HCT116 (cell line): ENCODE results near the gene RPL38. TPM values are rescaled to one million over a fixed set of nuclear protein-coding genes. Genes with fewer than 3 reads are reported as not detected.

ENCODE experiments used
- ATAC-seq: fragments of 200-7000 bp; cut with Tn5 transposase; 2 replicates; pipeline ENCODE4 v1.9.1; 2020; ENCODE audit warnings: mild to moderate bottlenecking, moderate library complexity
- BruUV-seq: library from RNA; stranded (reverse); fragments of 400-500 nt; replicated peaks from 2 replicates; lab custom pipeline; 2021; lab: Mats Ljungman, UMichigan
- CTCF ChIA-PET: fragments of 300-600 bp; sonication (Branson Sonifier 250); formaldehyde crosslinking; loops from one replicate; lab custom pipeline; 2021; ENCODE audit warnings: antibody characterized with exemption; lab: Charles Lee
- POLR2A ChIA-PET: fragments of 300-600, 350-600 bp; sonication (Branson Sonifier 250); formaldehyde crosslinking; loops from one replicate; lab custom pipeline; 2021; ENCODE audit warnings: antibody characterized with exemption; lab: Charles Lee
- RAD21 ChIA-PET, 2 experiments: fragments of 300-600 bp; sonication (Branson Sonifier 250); formaldehyde crosslinking; loops; one replicate each; lab custom pipeline; 2023; ENCODE audit warnings: low total read pairs in 2 of 2; ENCODE audit not compliant: uncharacterized antibody in 2 of 2, unreplicated experiment in 2 of 2, low non-redundant PET in 1 of 2; lab: Charles Lee
- DNase-seq: peaks from one replicate; pipeline ENCODE4 v3.0.0-alpha.2; 2010; ENCODE audit warnings: low read depth, low spot score
- H2AFZ ChIP-seq: fragments of 200-600 bp; shearing (Covaris generic), sonication (generic); 2 replicates; pipeline ENCODE4 v1.6.1; 2017; ENCODE audit warnings: low read depth, mixed run types, mixed read lengths, antibody characterized with exemption, low read length; ENCODE audit not compliant: poor library complexity, severe bottlenecking
- H3K27ac ChIP-seq: 2 replicates; pipeline ENCODE4 v1.5.1; 2012; ENCODE audit warnings: low read depth, low read length
- H3K27me3 ChIP-seq: fragments of 200-600 bp; sonication (generic); 2 replicates; pipeline ENCODE4 v1.6.1; 2016; ENCODE audit warnings: mixed run types, low read length, mixed read lengths; ENCODE audit not compliant: insufficient read depth
- H3K36me3 ChIP-seq, 2 experiments: fragments of 200-500 bp in 1 of 2; fragments of 200-600 bp in 1 of 2; sonication (Bioruptor generic) in 1 of 2; sonication (generic) in 1 of 2; 2 replicates each; pipeline versions ENCODE4 v1.5.1 to v1.6.1; 2014 to 2016; ENCODE audit warnings: low read length in 2 of 2, inconsistent platforms in 1 of 2, mixed read lengths in 1 of 2, mixed run types in 1 of 2; ENCODE audit not compliant: insufficient read depth in 2 of 2, control insufficient read depth in 1 of 2
- H3K4me1 ChIP-seq, 2 experiments: fragments of 200-600 bp in 1 of 2; sonication (generic) in 1 of 2; 2 replicates each; pipeline versions ENCODE4 v1.5.1 to v1.6.1; 2012 to 2017; ENCODE audit warnings: low read length in 2 of 2, inconsistent platforms in 1 of 2, mild to moderate bottlenecking in 1 of 2, mixed read lengths in 1 of 2, mixed run types in 1 of 2, moderate library complexity in 1 of 2; ENCODE audit not compliant: insufficient read depth in 2 of 2, control insufficient read depth in 1 of 2
- H3K4me2 ChIP-seq: fragments of 200-600 bp; sonication (generic); 2 replicates; pipeline ENCODE4 v1.6.1; 2017; ENCODE audit warnings: mixed run types, low read length, mixed read lengths
- H3K4me3 ChIP-seq, 2 experiments: fragments of 200-600 bp in 1 of 2; sonication (generic) in 1 of 2; replicated peaks in 1 of 2; 2 replicates each; pipeline ENCODE4 v1.5.1; 2011 to 2016; ENCODE audit warnings: low read length in 2 of 2, control low read depth in 1 of 2, low read depth in 1 of 2, mild to moderate bottlenecking in 1 of 2, mixed read lengths in 1 of 2, mixed run types in 1 of 2
- H3K79me2 ChIP-seq: fragments of 200-600 bp; sonication (generic); 2 replicates; pipeline ENCODE4 v1.6.1; 2017; ENCODE audit warnings: mild to moderate bottlenecking, mixed run types, low read length, moderate library complexity, mixed read lengths; ENCODE audit not compliant: insufficient read depth
- H3K9ac ChIP-seq: fragments of 200-600 bp; sonication (generic); 2 replicates; pipeline ENCODE4 v1.6.1; 2016; ENCODE audit warnings: low read length, mixed read lengths
- H3K9me2 ChIP-seq: fragments of 200-600 bp; sonication (generic), shearing (Covaris generic); 2 replicates; pipeline ENCODE4 v1.6.1; 2017; ENCODE audit warnings: mixed run types, mild to moderate bottlenecking, moderate library complexity; ENCODE audit not compliant: insufficient read depth
- H3K9me3 ChIP-seq, 2 experiments: fragments of 200-500 bp in 1 of 2; fragments of 200-600 bp in 1 of 2; sonication (Bioruptor generic) in 1 of 2; sonication (generic) in 1 of 2; 2 replicates each; pipeline ENCODE4 v1.6.1; 2014 to 2017; ENCODE audit warnings: low read length in 2 of 2, mixed read lengths in 2 of 2, inconsistent platforms in 1 of 2, low read depth in 1 of 2, mild to moderate bottlenecking in 1 of 2, mixed run types in 1 of 2, moderate library complexity in 1 of 2; ENCODE audit not compliant: control insufficient read depth in 1 of 2, insufficient read depth in 1 of 2
- H4K20me1 ChIP-seq: fragments of 200-600 bp; sonication (generic), shearing (Covaris generic); 2 replicates; pipeline ENCODE4 v1.6.1; 2017; ENCODE audit warnings: mixed run types, mild to moderate bottlenecking, moderate library complexity; ENCODE audit not compliant: insufficient read depth
- ATF3 ChIP-seq: IDR thresholded peaks from 2 replicates; pipeline ENCODE4 v1.6.1; 2012
- ELF1 ChIP-seq: IDR thresholded peaks from 2 replicates; pipeline ENCODE4 v1.6.1; 2012; ENCODE audit warnings: low read depth, borderline replicate concordance
- EZH2phosphoT487 ChIP-seq: fragments of 200-600 bp; IDR thresholded peaks from 2 replicates; pipeline ENCODE4 v1.6.1; 2018; ENCODE audit warnings: antibody characterized with exemption, borderline replicate concordance
- REST ChIP-seq: IDR thresholded peaks from 2 replicates; pipeline ENCODE4 v1.6.1; 2012; ENCODE audit warnings: low read depth
- YY1 ChIP-seq: IDR thresholded peaks from 2 replicates; pipeline ENCODE4 v1.6.1; 2011; ENCODE audit warnings: low read length, low read depth, moderate library complexity, mild to moderate bottlenecking; ENCODE audit not compliant: insufficient replicate concordance; ENCODE audit errors: extremely low read depth
- ZFX ChIP-seq: fragments of 450-650 bp; IDR thresholded peaks from 2 replicates; pipeline ENCODE4 v1.6.1; 2017
- intact Hi-C: fragments of 100-400 bp; cut with micrococcal nuclease; formaldehyde crosslinking; loops from 2 replicates; pipeline ENCODE4 v1.10.0; 2022
- total RNA-seq: library from RNA; stranded (reverse); gene quantifications from one replicate; pipeline ENCODE4 v1.2.1, GENCODE V29; 2021; ENCODE audit not compliant: unreplicated experiment
- TF ChIP-seq, protein P1 (sequence below): IDR thresholded peaks from 2 replicates; pipeline ENCODE4 v1.6.1; 2011; ENCODE audit warnings: mild to moderate bottlenecking, low read length, moderate library complexity; ENCODE audit not compliant: insufficient replicate concordance; ENCODE audit errors: extremely low read depth
- TF ChIP-seq, protein P2 (sequence below), 3 experiments: fragments of 200-600 bp in 1 of 3; sonication (generic) in 1 of 3; IDR thresholded peaks in 2 of 3; conservative IDR thresholded peaks in 1 of 3; 2 replicates each; pipeline ENCODE4 v1.5.1; 2012 to 2017; ENCODE audit warnings: low read depth in 2 of 3, low read length in 2 of 3, antibody characterized with exemption in 1 of 3, borderline replicate concordance in 1 of 3, control low read depth in 1 of 3, mild to moderate bottlenecking in 1 of 3, mixed read lengths in 1 of 3, mixed run types in 1 of 3, moderate library complexity in 1 of 3; ENCODE audit not compliant: insufficient read depth in 1 of 3

RPL38 gene
- total RNA-seq, 1 experiment from 2014 or later = 1,628 TPM

- Histone ChIP-seq H3K9me2 (no peaks in the 10 kb centered on the region), H2AFZ (no peak overlapping the region), H3K4me1 (peaks cover 0 to 9% of the 10 kb centered on the region in 2 experiments; a peak in 1 of 4 replicates), H3K9me3 (no peaks in the 10 kb centered on the region), H3K27ac (no peak overlapping the region), H3K79me2 (no peaks in the 10 kb centered on the region), H3K27me3 (no peaks in the 10 kb centered on the region), H4K20me1 (no peaks in the 10 kb centered on the region), H3K4me3 (no peak overlapping the region), H3K4me2 (no peak overlapping the region), H3K9ac (no peak overlapping the region), H3K36me3 (0 out of 4 replicates have a peak, but pooled peaks cover 0 to 4% of the 10 kb centered on the region in 2 experiments)
- CTCF ChIA-PET = no interaction called here
- intact Hi-C loops = no loop called here
- TF ChIP-seq ELF1 = no peak
- TF ChIP-seq EZH2phosphoT487 = no peak
- no peak for TF ChIP-seq YY1
- BruUV-seq = no TSS peak
- ATAC-seq = no peak
- POLR2A ChIA-PET = no interaction called here
- RAD21 ChIA-PET = no interaction called here
- DNase-seq = no peak
Measured at GRCh38 chr17:74230896-74231295, 27.4 kb downstream of the RPL38 start.

DNA sequence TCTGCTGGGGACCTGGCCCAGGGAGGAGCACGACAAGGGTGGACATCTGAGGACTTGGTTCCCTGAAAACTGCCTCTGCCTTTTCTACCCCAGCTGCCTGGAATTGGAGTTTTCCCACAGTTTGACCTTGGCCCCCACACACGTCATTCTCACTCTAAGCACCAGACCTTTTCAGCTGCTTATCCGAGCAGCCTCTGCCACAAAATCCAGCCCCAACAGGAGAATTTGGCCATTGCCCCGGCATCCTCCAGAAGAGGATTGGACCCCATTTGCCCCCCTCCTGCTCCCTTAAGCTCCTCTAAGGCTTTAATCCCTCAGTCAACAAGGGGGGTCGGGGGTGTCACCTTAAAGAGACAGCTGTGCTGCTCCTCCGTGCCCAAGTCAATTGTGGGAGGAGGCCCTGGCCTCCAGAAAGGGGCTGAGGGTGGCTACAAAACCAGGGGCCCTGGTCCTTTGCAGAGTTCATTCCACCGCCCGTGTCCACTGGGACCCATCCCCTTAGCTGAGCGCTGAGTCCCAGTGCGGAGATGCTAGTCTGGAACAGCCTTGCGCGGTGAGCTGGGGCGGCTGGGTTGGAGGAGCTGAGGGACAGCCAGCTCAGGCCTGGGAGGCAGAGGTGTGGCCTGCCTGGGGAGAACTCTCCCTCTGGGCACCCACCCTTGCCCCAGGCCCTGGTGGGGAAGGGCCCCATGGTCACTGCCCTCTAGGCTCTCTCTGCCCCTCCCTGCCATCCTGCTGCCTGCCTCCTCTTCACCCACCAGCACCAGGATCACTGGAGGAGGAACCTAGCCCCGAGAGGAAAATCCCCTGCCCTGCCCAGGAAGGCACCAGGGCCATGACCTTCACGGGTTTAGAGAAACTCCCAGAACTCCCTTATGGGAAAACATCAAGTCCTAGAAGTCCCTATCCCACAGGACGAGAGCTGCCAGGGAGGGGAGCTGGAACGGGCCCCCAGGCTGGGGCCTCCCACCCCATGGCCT lies 28.7 kb downstream of the RPL38 start:
- intact Hi-C loops = no loop called here
- H4K20me1 ChIP-seq = no peaks in the 10 kb centered on the region
- no peak for ATAC-seq
- H3K9me2 ChIP-seq = no peaks in the 10 kb centered on the region
- DNase-seq = no peak
- H3K4me1 ChIP-seq = peaks cover 0 to 9% of the 10 kb centered on the region in 2 experiments; a peak in 1 of 4 replicates
- no peak overlapping the region for H3K9ac ChIP-seq
- H3K79me2 ChIP-seq = no peaks in the 10 kb centered on the region
- H3K4me3 ChIP-seq = no peak overlapping the region
- no peaks in the 10 kb centered on the region for H3K9me3 ChIP-seq
- ChIA-PET RAD21 (no interaction called here), CTCF (no interaction called here), POLR2A (no interaction called here)
- no peaks in the 10 kb centered on the region for H3K27me3 ChIP-seq
- H2AFZ ChIP-seq = no peak overlapping the region
- no peak overlapping the region for H3K27ac ChIP-seq
- H3K36me3 ChIP-seq = peaks cover 0 to 4% of the 10 kb centered on the region in 2 experiments; a peak in 1 of 4 replicates
- BruUV-seq = no TSS peak
- no peak overlapping the region for H3K4me2 ChIP-seq
- TF ChIP-seq ZFX (no peak), ATF3 (no peak), REST (no peak)
- TF ChIP-seq, protein P1, sequence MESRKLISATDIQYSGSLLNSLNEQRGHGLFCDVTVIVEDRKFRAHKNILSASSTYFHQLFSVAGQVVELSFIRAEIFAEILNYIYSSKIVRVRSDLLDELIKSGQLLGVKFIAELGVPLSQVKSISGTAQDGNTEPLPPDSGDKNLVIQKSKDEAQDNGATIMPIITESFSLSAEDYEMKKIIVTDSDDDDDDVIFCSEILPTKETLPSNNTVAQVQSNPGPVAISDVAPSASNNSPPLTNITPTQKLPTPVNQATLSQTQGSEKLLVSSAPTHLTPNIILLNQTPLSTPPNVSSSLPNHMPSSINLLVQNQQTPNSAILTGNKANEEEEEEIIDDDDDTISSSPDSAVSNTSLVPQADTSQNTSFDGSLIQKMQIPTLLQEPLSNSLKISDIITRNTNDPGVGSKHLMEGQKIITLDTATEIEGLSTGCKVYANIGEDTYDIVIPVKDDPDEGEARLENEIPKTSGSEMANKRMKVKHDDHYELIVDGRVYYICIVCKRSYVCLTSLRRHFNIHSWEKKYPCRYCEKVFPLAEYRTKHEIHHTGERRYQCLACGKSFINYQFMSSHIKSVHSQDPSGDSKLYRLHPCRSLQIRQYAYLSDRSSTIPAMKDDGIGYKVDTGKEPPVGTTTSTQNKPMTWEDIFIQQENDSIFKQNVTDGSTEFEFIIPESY = no peak
- TF ChIP-seq, protein P2, sequence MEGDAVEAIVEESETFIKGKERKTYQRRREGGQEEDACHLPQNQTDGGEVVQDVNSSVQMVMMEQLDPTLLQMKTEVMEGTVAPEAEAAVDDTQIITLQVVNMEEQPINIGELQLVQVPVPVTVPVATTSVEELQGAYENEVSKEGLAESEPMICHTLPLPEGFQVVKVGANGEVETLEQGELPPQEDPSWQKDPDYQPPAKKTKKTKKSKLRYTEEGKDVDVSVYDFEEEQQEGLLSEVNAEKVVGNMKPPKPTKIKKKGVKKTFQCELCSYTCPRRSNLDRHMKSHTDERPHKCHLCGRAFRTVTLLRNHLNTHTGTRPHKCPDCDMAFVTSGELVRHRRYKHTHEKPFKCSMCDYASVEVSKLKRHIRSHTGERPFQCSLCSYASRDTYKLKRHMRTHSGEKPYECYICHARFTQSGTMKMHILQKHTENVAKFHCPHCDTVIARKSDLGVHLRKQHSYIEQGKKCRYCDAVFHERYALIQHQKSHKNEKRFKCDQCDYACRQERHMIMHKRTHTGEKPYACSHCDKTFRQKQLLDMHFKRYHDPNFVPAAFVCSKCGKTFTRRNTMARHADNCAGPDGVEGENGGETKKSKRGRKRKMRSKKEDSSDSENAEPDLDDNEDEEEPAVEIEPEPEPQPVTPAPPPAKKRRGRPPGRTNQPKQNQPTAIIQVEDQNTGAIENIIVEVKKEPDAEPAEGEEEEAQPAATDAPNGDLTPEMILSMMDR (IDR thresholded peaks at IDR 0.05 in 2 of 3, conservative IDR thresholded peaks at IDR 0.05 in 1 of 3; ENCODE audit: borderline replicate concordance in 1 of 3, insufficient read depth in 1 of 3, low read depth in 2 of 3, low read length in 2 of 3) = no peak
